Activated CD4-positive, alpha-beta T cell treated with anti-CD3 and anti-CD28 coated beads, Interleukin-2, amount 10 ng/mL, durations not matched to agents 24 days and 14 days (primary cell): Measurements from ENCODE around the gene RPTOR. TPM values are rescaled to one million over a fixed set of nuclear protein-coding genes. Genes with fewer than 3 reads are reported as not detected.
A peak's percentile ranks its signal among the peaks of the same experiment; 100 is the strongest.

Experiments used
- DNase-seq: peaks from one replicate; pipeline ENCODE4 v3.0.0; 2022
- H3K27ac Mint-ChIP-seq: one replicate; pipeline ENCODE4 v1.8.0; 2022; ENCODE audit warnings: mild to moderate bottlenecking, mixed read lengths
- H3K27me3 Mint-ChIP-seq: one replicate; pipeline ENCODE4 v1.8.0; 2022; ENCODE audit warnings: mixed read lengths
- H3K36me3 Mint-ChIP-seq: one replicate; pipeline ENCODE4 v1.8.0; 2022; ENCODE audit warnings: low read depth, mild to moderate bottlenecking, mixed read lengths
- H3K4me1 Mint-ChIP-seq: one replicate; pipeline ENCODE4 v1.8.0; 2021; ENCODE audit warnings: mixed read lengths
- H3K4me3 Mint-ChIP-seq: one replicate; pipeline ENCODE4 v1.8.0; 2022; ENCODE audit warnings: mild to moderate bottlenecking, moderate library complexity, mixed read lengths
- H3K9me3 Mint-ChIP-seq: one replicate; pipeline ENCODE4 v1.8.0; 2021; ENCODE audit warnings: mixed read lengths
- intact Hi-C: fragments of 100-400 bp; cut with micrococcal nuclease; formaldehyde crosslinking; loops from one replicate; pipeline ENCODE4 v1.15.1; 2023
- total RNA-seq: library from RNA; stranded (reverse); gene quantifications from 2 replicates; pipeline ENCODE4 v1.2.3, GENCODE V29; 2022

Gene RPTOR
- total RNA-seq, 1 donor from 2014 or later: 67.2 TPM

- no peaks in the 10 kb centered on the region for H3K27me3 Mint-ChIP-seq
- peak overlapping the region; percentile 62 for H3K4me3 Mint-ChIP-seq
- H3K9me3 Mint-ChIP-seq: peaks cover 11% of the 10 kb centered on the region
- intact Hi-C loops: loop anchor here (2.0 kb wide), 2 partner anchors 17 to 243 kb away; no protein-coding TSS in a partner anchor
- H3K27ac Mint-ChIP-seq: peak overlapping the region; percentile 89
- H3K36me3 Mint-ChIP-seq: peaks cover 42% of the 10 kb centered on the region
- peak; percentile 62 for DNase-seq
- peaks cover 72% of the 10 kb centered on the region for H3K4me1 Mint-ChIP-seq
Measured at GRCh38 chr17:80647746-80648145, 103.1 kb downstream of the RPTOR start.

GRCh38 chr17:80649200-80649644, 104.6 kb downstream of the RPTOR start:
- Mint-ChIP-seq H3K27me3 (no peaks in the 10 kb centered on the region), H3K4me1 (peaks cover 69% of the 10 kb centered on the region), H3K27ac (peak overlapping the region; percentile 89), H3K4me3 (peak overlapping the region; percentile 63), H3K9me3 (peaks cover 12% of the 10 kb centered on the region), H3K36me3 (peaks cover 44% of the 10 kb centered on the region)
- DNase-seq: no peak
- intact Hi-C loops: loop anchor here (2.0 kb wide), 2 partner anchors 16 to 242 kb away; no protein-coding TSS in a partner anchor

- peak overlapping the region; percentile 89 for H3K27ac Mint-ChIP-seq
- peaks cover 65% of the 10 kb centered on the region for H3K4me1 Mint-ChIP-seq
- H3K4me3 Mint-ChIP-seq: peak overlapping the region; percentile 63
- peaks cover 14% of the 10 kb centered on the region for H3K9me3 Mint-ChIP-seq
- peak; percentile 89 for DNase-seq
- intact Hi-C loops: loop anchor here (2.0 kb wide), 2 partner anchors 15 to 241 kb away; no protein-coding TSS in a partner anchor
- no peaks in the 10 kb centered on the region for H3K27me3 Mint-ChIP-seq
- peaks cover 43% of the 10 kb centered on the region for H3K36me3 Mint-ChIP-seq
Measured at GRCh38 chr17:80649672-80650330, 105.2 kb downstream of the RPTOR start.

- Mint-ChIP-seq H3K9me3 (peaks cover 14% of the 10 kb centered on the region), H3K4me1 (peaks cover 62% of the 10 kb centered on the region), H3K36me3 (peaks cover 41% of the 10 kb centered on the region), H3K27me3 (no peaks in the 10 kb centered on the region), H3K4me3 (peak overlapping the region; percentile 63), H3K27ac (peak overlapping the region; percentile 89)
- intact Hi-C loops: no loop called here
- DNase-seq: no peak
Measured at GRCh38 chr17:80650331-80650672, 105.7 kb downstream of the RPTOR start.

GRCh38 chr17:80650751-80651518, 106.3 kb downstream of the RPTOR start:
- intact Hi-C loops: no loop called here
- peaks cover 57% of the 10 kb centered on the region for H3K4me1 Mint-ChIP-seq
- H3K36me3 Mint-ChIP-seq: peaks cover 44% of the 10 kb centered on the region
- no peaks in the 10 kb centered on the region for H3K27me3 Mint-ChIP-seq
- no peak overlapping the region for H3K4me3 Mint-ChIP-seq
- peak overlapping the region; percentile 66 for H3K27ac Mint-ChIP-seq
- peaks cover 14% of the 10 kb centered on the region for H3K9me3 Mint-ChIP-seq
- DNase-seq: no peak

GRCh38 chr17:80652756-80653330, 108.2 kb downstream of the RPTOR start:
- intact Hi-C loops: no loop called here
- peak overlapping the region; percentile 55 for H3K27ac Mint-ChIP-seq
- peaks cover 47% of the 10 kb centered on the region for H3K36me3 Mint-ChIP-seq
- H3K4me3 Mint-ChIP-seq: no peak overlapping the region
- no peak for DNase-seq
- peaks cover 53% of the 10 kb centered on the region for H3K4me1 Mint-ChIP-seq
- H3K9me3 Mint-ChIP-seq: peaks cover 20% of the 10 kb centered on the region
- no peaks in the 10 kb centered on the region for H3K27me3 Mint-ChIP-seq

GRCh38 chr17:80653856-80654255, 109.2 kb downstream of the RPTOR start:
- Mint-ChIP-seq H3K27me3 (no peaks in the 10 kb centered on the region), H3K4me1 (peaks cover 46% of the 10 kb centered on the region), H3K36me3 (peaks cover 54% of the 10 kb centered on the region), H3K4me3 (no peak overlapping the region), H3K9me3 (peaks cover 21% of the 10 kb centered on the region), H3K27ac (peak overlapping the region; percentile 44)
- intact Hi-C loops: no loop called here
- no peak for DNase-seq

- H3K4me1 Mint-ChIP-seq: peaks cover 34% of the 10 kb centered on the region
- no peaks in the 10 kb centered on the region for H3K27me3 Mint-ChIP-seq
- DNase-seq: no peak
- H3K36me3 Mint-ChIP-seq: peaks cover 53% of the 10 kb centered on the region
- peaks cover 14% of the 10 kb centered on the region for H3K9me3 Mint-ChIP-seq
- no peak overlapping the region for H3K4me3 Mint-ChIP-seq
- intact Hi-C loops: no loop called here
- no peak overlapping the region for H3K27ac Mint-ChIP-seq
Measured at GRCh38 chr17:80655608-80656007, 111.0 kb downstream of the RPTOR start.

- no peak overlapping the region for H3K4me3 Mint-ChIP-seq
- H3K9me3 Mint-ChIP-seq: peaks cover 10% of the 10 kb centered on the region
- no peaks in the 10 kb centered on the region for H3K27me3 Mint-ChIP-seq
- intact Hi-C loops: no loop called here
- H3K36me3 Mint-ChIP-seq: peaks cover 50% of the 10 kb centered on the region
- peaks cover 32% of the 10 kb centered on the region for H3K4me1 Mint-ChIP-seq
- H3K27ac Mint-ChIP-seq: no peak overlapping the region
- DNase-seq: no peak
Measured at GRCh38 chr17:80656590-80656989, 112.0 kb downstream of the RPTOR start.

- Mint-ChIP-seq H3K4me3 (no peak overlapping the region), H3K27ac (no peak overlapping the region), H3K36me3 (peaks cover 50% of the 10 kb centered on the region), H3K9me3 (peaks cover 10% of the 10 kb centered on the region), H3K4me1 (peaks cover 32% of the 10 kb centered on the region), H3K27me3 (no peaks in the 10 kb centered on the region)
- DNase-seq: no peak
- intact Hi-C loops: no loop called here
Measured at GRCh38 chr17:80657561-80657960, 112.9 kb downstream of the RPTOR start.

GRCh38 chr17:80658821-80659220, 114.2 kb downstream of the RPTOR start:
- Mint-ChIP-seq H3K4me1 (peaks cover 38% of the 10 kb centered on the region), H3K4me3 (no peak overlapping the region), H3K27me3 (no peaks in the 10 kb centered on the region), H3K27ac (peak overlapping the region; percentile 10), H3K36me3 (peaks cover 43% of the 10 kb centered on the region), H3K9me3 (peaks cover 10% of the 10 kb centered on the region)
- DNase-seq: no peak
- intact Hi-C loops: no loop called here

- H3K27me3 Mint-ChIP-seq: no peaks in the 10 kb centered on the region
- intact Hi-C loops: no loop called here
- no peak overlapping the region for H3K27ac Mint-ChIP-seq
- H3K4me3 Mint-ChIP-seq: no peak overlapping the region
- H3K9me3 Mint-ChIP-seq: peaks cover 6% of the 10 kb centered on the region
- peaks cover 37% of the 10 kb centered on the region for H3K36me3 Mint-ChIP-seq
- DNase-seq: no peak
- H3K4me1 Mint-ChIP-seq: peaks cover 43% of the 10 kb centered on the region
Measured at GRCh38 chr17:80659651-80660050, 115.0 kb downstream of the RPTOR start.

- peaks cover 50% of the 10 kb centered on the region for H3K4me1 Mint-ChIP-seq
- DNase-seq: no peak
- H3K9me3 Mint-ChIP-seq: peaks cover 6% of the 10 kb centered on the region
- peaks cover 34% of the 10 kb centered on the region for H3K36me3 Mint-ChIP-seq
- no peak overlapping the region for H3K27ac Mint-ChIP-seq
- intact Hi-C loops: no loop called here
- H3K27me3 Mint-ChIP-seq: no peaks in the 10 kb centered on the region
- no peak overlapping the region for H3K4me3 Mint-ChIP-seq
Measured at GRCh38 chr17:80660527-80661198, 116.0 kb downstream of the RPTOR start.
